Endothelial cell of umbilical vein (primary cell): ENCODE results near the gene FBXO33. TPM values are rescaled to one million over a fixed set of nuclear protein-coding genes. Genes with fewer than 3 reads are reported as not detected.
"Not testable (repeated sequence)": the region's sequence is repeated elsewhere in the genome, so short reads cannot be mapped to it uniquely, and the experiment has no call there.

ENCODE experiments used
- BruUV-seq: library from RNA; stranded (reverse); fragments of 400-500 nt; replicated peaks from 2 replicates; lab custom pipeline; 2021; lab: Mats Ljungman, UMichigan
- CTCF ChIA-PET: fragments of 300-600, 350-600 bp; sonication (Branson Sonifier 250); formaldehyde crosslinking; loops from one replicate; lab custom pipeline; 2021; ENCODE audit warnings: antibody characterized with exemption, inconsistent platforms; lab: Charles Lee
- POLR2A ChIA-PET: fragments of 300-600, 350-600 bp; sonication (Branson Sonifier 250); formaldehyde crosslinking; loops from one replicate; lab custom pipeline; 2021; ENCODE audit warnings: antibody characterized with exemption, inconsistent platforms; lab: Charles Lee
- DNase-seq: peaks from one replicate; pipeline ENCODE4 v3.0.0-alpha.2; 2011; ENCODE audit warnings: low read depth, low spot score
- FAIRE-seq: peaks from 2 replicates; lab custom pipeline; 2011; peaks lifted over from hg19 to GRCh38; lab: Jason Lieb, UNC
- H2AFZ ChIP-seq: 2 replicates; pipeline ENCODE4 v1.6.0; 2012; ENCODE audit warnings: low read depth, low read length, control low read depth, inconsistent platforms
- H3K27ac ChIP-seq: 2 replicates; pipeline ENCODE4 v1.5.1; 2011; ENCODE audit warnings: low read depth, mild to moderate bottlenecking, control low read depth, low read length, moderate library complexity; ENCODE audit not compliant: insufficient read depth
- H3K27me3 ChIP-seq, 2 experiments: 2 replicates each; pipeline versions ENCODE4 v1.6.0 to v1.6.1; 2011; ENCODE audit warnings: low read length in 2 of 2, mixed read lengths in 1 of 2; ENCODE audit not compliant: control insufficient read depth in 2 of 2, insufficient read depth in 2 of 2
- H3K36me3 ChIP-seq, 2 experiments: 2 replicates in 1 of 2; 3 replicates in 1 of 2; pipeline ENCODE4 v1.5.1; 2011; ENCODE audit warnings: low read length in 2 of 2, mild to moderate bottlenecking in 1 of 2, moderate library complexity in 1 of 2; ENCODE audit not compliant: control insufficient read depth in 2 of 2, insufficient read depth in 2 of 2; ENCODE audit errors: extremely low read depth in 1 of 2
- H3K4me1 ChIP-seq: 3 replicates; pipeline ENCODE4 v1.5.1; 2011; ENCODE audit warnings: mild to moderate bottlenecking, low read length; ENCODE audit not compliant: control insufficient read depth, insufficient read depth; ENCODE audit errors: extremely low read depth
- H3K4me2 ChIP-seq: 2 replicates; pipeline ENCODE4 v1.6.1; 2011; ENCODE audit warnings: low read length, control low read depth, mixed read lengths; ENCODE audit not compliant: insufficient read depth
- H3K4me3 ChIP-seq, 3 experiments: fragments of 200-600 bp in 1 of 3; sonication (generic), shearing (Covaris generic) in 1 of 3; replicated peaks in 1 of 3; 2 replicates each; pipeline ENCODE4 v1.5.1; 2011 to 2016; ENCODE audit warnings: control low read depth in 3 of 3, low read length in 3 of 3, mild to moderate bottlenecking in 2 of 3, inconsistent platforms in 1 of 3, low read depth in 1 of 3, moderate library complexity in 1 of 3; ENCODE audit not compliant: insufficient read depth in 1 of 3
- H3K79me2 ChIP-seq: 2 replicates; pipeline ENCODE4 v1.6.0; 2012; ENCODE audit warnings: low read length, inconsistent platforms; ENCODE audit not compliant: control insufficient read depth, insufficient read depth
- H3K9ac ChIP-seq: replicated peaks from 2 replicates; pipeline ENCODE3; 2011; ENCODE audit warnings: low read length, control low read depth; ENCODE audit not compliant: insufficient read depth; ENCODE audit errors: extremely low read depth
- H3K9me1 ChIP-seq: replicated peaks from 3 replicates; pipeline ENCODE4 v1.6.0; 2011; ENCODE audit warnings: mild to moderate bottlenecking, low read length; ENCODE audit not compliant: control insufficient read depth, insufficient read depth; ENCODE audit errors: extremely low read depth
- H3K9me3 ChIP-seq: replicated peaks from 2 replicates; pipeline ENCODE4 v1.5.1; 2012; ENCODE audit warnings: low read length, inconsistent platforms; ENCODE audit not compliant: control insufficient read depth, insufficient read depth
- H4K20me1 ChIP-seq: replicated peaks from 2 replicates; pipeline ENCODE3; 2011; ENCODE audit warnings: mild to moderate bottlenecking, low read length; ENCODE audit not compliant: control insufficient read depth, insufficient read depth; ENCODE audit errors: extremely low read depth
- EZH2 ChIP-seq: IDR thresholded peaks from 2 replicates; pipeline ENCODE4 v1.6.1; 2012; ENCODE audit warnings: borderline replicate concordance, low read depth, mild to moderate bottlenecking, moderate library complexity, low read length, inconsistent platforms; ENCODE audit not compliant: severe bottlenecking
- FOS ChIP-seq: IDR thresholded peaks from 2 replicates; pipeline ENCODE4 v1.6.1; 2011; ENCODE audit warnings: mild to moderate bottlenecking, low read length, moderate library complexity, borderline replicate concordance; ENCODE audit not compliant: insufficient read depth
- GATA2 ChIP-seq: IDR thresholded peaks from 2 replicates; pipeline ENCODE4 v1.7.0; 2011; ENCODE audit warnings: low read depth, mild to moderate bottlenecking, moderate library complexity, mixed read lengths, low read length; ENCODE audit not compliant: insufficient read length, insufficient read depth
- JUN ChIP-seq: IDR thresholded peaks from 2 replicates; pipeline ENCODE4 v1.6.1; 2011; ENCODE audit warnings: borderline replicate concordance, low read depth; ENCODE audit not compliant: insufficient read length, insufficient read depth
- MAX ChIP-seq: IDR thresholded peaks from 2 replicates; pipeline ENCODE4 v1.6.1; 2011; ENCODE audit not compliant: insufficient read depth, insufficient read length
- MYC ChIP-seq: IDR thresholded peaks from one replicate; pipeline ENCODE4 v1.6.1; 2011; ENCODE audit warnings: mild to moderate bottlenecking, low read depth, low read length
- POLR2A ChIP-seq: IDR thresholded peaks from 2 replicates; pipeline ENCODE4 v1.6.1; 2012; ENCODE audit warnings: low read depth, mild to moderate bottlenecking, control low read depth, low read length
- POLR2AphosphoS5 ChIP-seq: IDR thresholded peaks from 2 replicates; pipeline ENCODE4 v1.6.1; 2012; ENCODE audit warnings: low read depth, mild to moderate bottlenecking, control low read depth, low read length, moderate library complexity; ENCODE audit not compliant: insufficient read depth
- dilution Hi-C: fragments of 300-500 bp; cut with MboI; formaldehyde crosslinking; loops from one replicate; pipeline ENCODE4 v1.15.0; 2019; ENCODE audit warnings: low sequenced_read_pairs; ENCODE audit not compliant: extremely low pct_ligation_motif_present
- intact Hi-C: fragments of 100-400 bp; cut with micrococcal nuclease; formaldehyde crosslinking; loops from one replicate; pipeline ENCODE4 v1.10.0; 2022
- polyA plus RNA-seq, 4 experiments: library from polyadenylated mRNA; depleted of rRNA in 3 of 4; stranded (reverse) in 3 of 4; unstranded in 1 of 4; fragments of >200 nt; gene quantifications; 2 replicates each; pipeline versions ENCODE4 v1.2.1 to v1.2.3, GENCODE V29; 2011 to 2012; ENCODE audit warnings: missing spikeins in 1 of 4
- total RNA-seq: library from RNA; stranded (reverse); gene quantifications from 2 replicates; pipeline ENCODE4 v1.2.3, GENCODE V29; 2021
- TF ChIP-seq, protein P1 (sequence below), 2 donors: IDR thresholded peaks; 1 replicate in 1 of 2; 2 replicates in 1 of 2; pipeline ENCODE4 v1.5.1; 2011; ENCODE audit warnings: low read length in 2 of 2, mild to moderate bottlenecking in 2 of 2, moderate library complexity in 2 of 2, control low read depth in 1 of 2, inconsistent platforms in 1 of 2, low read depth in 1 of 2; ENCODE audit not compliant: insufficient read depth in 1 of 2; ENCODE audit errors: extremely low read depth in 1 of 2

The FBXO33 gene
- total and polyA plus RNA-seq, 2 donors (not counting 3 experiments of a cell fraction or from before 2014, with no cell fraction given) = 4.2 to 5.0 TPM

DNA sequence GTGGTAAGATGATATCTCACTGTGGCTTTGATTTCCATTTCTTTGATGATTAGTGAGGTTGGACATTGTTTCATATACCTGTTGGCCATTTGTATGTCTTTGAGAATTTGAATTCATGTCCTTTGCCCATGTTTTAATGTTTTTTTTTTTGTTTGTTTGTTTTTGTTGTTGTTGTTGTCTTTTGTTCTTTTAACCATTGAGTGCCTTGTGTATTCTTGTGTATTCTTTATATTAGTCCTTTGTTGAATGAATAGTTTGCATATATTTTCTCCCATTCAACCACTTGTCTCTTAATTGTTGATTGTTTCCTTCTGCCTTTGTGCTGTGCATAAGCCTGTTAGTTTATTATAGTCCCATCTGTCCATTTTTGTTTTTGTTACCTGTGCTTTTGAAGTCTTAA, 71.9 kb downstream of the FBXO33 start:
- CTCF ChIA-PET = interaction anchor here (0.7 kb wide), 1 partner anchor 23 kb away, joined by 3 read pairs; no protein-coding TSS in a partner anchor

DNA sequence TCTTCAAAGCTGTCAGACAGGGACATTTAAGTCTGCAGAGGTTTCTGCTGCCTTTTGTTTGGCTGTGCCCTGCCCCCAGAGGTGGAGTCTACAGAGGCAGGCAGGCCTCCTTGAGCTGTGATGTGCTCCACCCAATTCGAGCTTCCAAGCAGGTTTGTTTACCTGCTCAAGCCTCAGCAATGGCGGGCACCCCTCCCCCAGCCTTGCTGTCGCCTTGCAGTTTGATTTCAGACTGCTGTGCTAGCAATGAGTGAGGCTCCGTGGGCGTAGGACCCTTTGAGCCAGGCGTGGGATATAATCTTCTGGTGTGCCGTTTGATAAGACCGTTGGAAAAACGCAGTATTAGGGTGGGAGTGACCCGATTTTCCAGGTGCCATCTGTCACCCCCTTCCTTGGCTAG, 73.2 kb downstream of the FBXO33 start:
- BruUV-seq, H4K20me1 ChIP-seq, H3K4me2 ChIP-seq, H3K4me1 ChIP-seq, H3K9ac ChIP-seq, POLR2A ChIA-PET, H3K9me3 ChIP-seq, CTCF ChIA-PET, DNase-seq, H2AFZ ChIP-seq, dilution Hi-C loops, FAIRE-seq, intact Hi-C loops, H3K27ac ChIP-seq, H3K79me2 ChIP-seq, H3K36me3 ChIP-seq, H3K4me3 ChIP-seq, H3K9me1 ChIP-seq, H3K27me3 ChIP-seq: not testable (repeated sequence)

More for the DNA sequence above, 71.9 kb downstream of the FBXO33 start:
- Histone ChIP-seq H3K79me2 (no peaks in the 10 kb centered on the region), H3K4me2 (no peak overlapping the region), H3K9me3 (no peaks in the 10 kb centered on the region), H2AFZ (no peak overlapping the region), H3K4me3 (no peak overlapping the region), H3K27me3 (no peaks in the 10 kb centered on the region), H4K20me1 (no peaks in the 10 kb centered on the region), H3K9ac (no peak overlapping the region), H3K9me1 (no peaks in the 10 kb centered on the region), H3K4me1 (no peaks in the 10 kb centered on the region), H3K27ac (no peak overlapping the region), H3K36me3 (no peaks in the 10 kb centered on the region)
- FAIRE-seq = no peak
- dilution Hi-C loops (no loop called here), intact Hi-C loops (no loop called here)
- TF ChIP-seq MAX (no peak), POLR2AphosphoS5 (no peak), GATA2 (no peak), JUN (no peak), POLR2A (no peak), FOS (no peak), EZH2 (no peak), MYC (no peak)
- TF ChIP-seq, protein P1, sequence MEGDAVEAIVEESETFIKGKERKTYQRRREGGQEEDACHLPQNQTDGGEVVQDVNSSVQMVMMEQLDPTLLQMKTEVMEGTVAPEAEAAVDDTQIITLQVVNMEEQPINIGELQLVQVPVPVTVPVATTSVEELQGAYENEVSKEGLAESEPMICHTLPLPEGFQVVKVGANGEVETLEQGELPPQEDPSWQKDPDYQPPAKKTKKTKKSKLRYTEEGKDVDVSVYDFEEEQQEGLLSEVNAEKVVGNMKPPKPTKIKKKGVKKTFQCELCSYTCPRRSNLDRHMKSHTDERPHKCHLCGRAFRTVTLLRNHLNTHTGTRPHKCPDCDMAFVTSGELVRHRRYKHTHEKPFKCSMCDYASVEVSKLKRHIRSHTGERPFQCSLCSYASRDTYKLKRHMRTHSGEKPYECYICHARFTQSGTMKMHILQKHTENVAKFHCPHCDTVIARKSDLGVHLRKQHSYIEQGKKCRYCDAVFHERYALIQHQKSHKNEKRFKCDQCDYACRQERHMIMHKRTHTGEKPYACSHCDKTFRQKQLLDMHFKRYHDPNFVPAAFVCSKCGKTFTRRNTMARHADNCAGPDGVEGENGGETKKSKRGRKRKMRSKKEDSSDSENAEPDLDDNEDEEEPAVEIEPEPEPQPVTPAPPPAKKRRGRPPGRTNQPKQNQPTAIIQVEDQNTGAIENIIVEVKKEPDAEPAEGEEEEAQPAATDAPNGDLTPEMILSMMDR (IDR thresholded peaks at IDR 0.05; ENCODE audit: extremely low read depth in 1 of 2, insufficient read depth in 1 of 2, low read depth in 1 of 2, low read length in 2 of 2) = no peak
- POLR2A ChIA-PET = no interaction called here
- no peak for DNase-seq
- no TSS peak for BruUV-seq
